Stimulated activated CD4-positive, alpha-beta T cell treated with anti-CD3 and anti-CD28 coated beads, Interleukin-12 subunit alpha, Interleukin-12 subunit beta, amount 100 ng/mL, for 24 hours (primary cell): Measurements from ENCODE around the gene RASD1.

ENCODE experiments used
- DNase-seq, 2 experiments: peaks; one replicate each; pipeline ENCODE4 v3.0.0-alpha.2; 2020; ENCODE audit warnings: low read depth in 2 of 2

Gene RASD1

GRCh38 chr17:17496189-17497064 lies at the start of gene RASD1:
TSS of gene RASD1 (minus strand) at chr17:17496395. CDS start at chr17:17496181, 214 bp downstream.
- peak; percentile 59 to 69 for DNase-seq

- DNase-seq = no peak
Measured at GRCh38 chr17:17545984-17546383, 49.8 kb upstream of the RASD1 start.

DNA sequence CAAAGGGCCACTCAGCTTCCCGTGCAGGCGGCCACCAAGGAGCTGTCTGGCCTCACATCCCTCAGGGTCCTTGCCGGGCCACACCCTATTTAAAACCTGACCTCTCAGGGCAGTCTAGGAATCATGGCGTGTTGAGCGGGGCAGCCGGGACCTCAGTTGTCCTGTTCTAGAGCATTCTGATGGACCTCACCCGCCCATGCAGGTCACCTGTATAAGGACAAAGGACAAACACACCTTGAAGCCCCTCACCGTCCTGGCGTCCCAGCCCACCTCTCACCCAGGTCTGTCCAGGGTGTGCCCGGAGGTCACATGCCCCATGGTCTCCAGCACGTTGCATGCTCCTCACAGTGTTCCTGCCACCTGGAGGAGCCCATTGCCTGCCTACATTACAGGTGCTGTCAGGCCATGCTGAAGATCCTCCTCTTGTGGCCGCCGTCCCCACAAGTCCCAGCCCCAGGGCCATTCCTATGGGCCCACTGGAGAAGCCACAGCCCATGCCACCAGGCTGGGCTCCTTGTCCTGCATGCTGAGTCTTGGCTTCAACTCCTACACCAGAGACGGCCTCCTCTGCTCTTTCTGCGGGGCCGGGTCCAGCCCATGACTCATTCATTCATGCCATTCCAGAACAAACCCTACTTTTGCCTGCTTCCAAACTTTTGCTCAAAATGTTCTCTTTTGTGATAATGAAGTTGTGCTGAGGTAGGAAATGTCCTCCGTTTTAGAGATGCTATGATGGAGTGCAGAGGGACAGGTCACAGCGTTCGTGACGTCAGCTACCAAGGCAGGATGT lies 49.0 kb upstream of the RASD1 start:
- DNase-seq = no peak

DNA sequence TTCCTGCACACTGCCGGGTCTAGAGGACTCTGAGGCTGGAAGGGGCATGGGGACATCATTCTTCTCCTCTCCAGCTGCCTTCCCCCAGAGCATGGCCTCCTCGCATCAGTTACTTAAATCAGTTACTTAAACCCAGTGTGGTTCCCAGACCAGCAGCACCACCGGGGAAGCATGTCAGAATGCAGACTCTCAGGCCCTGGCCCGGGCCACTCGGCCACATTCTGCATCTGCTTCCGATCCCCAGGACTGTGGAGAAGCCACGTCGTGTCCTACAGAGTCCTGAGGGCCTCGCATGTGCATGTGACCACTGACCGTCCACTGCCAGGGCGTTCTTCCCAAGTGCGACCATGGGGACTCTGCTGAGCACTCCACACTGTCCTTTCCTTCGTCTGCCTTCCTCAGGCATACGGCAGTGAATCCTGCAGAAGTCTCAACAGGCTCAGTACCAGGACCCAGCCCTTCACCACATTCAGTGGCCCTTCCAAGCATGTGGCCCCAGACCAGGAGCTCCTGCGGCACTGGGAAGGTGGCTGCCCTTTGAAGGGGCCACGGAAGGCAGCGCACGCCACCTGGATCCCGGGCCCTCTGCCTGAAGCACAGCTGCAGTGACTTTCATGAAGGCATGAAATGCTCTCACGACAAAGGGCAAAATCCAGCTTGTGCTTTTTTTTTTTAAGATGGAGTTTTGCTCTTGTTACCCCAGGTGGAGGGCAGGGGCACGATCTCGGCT lies 46.9 kb upstream of the RASD1 start:
- no peak for DNase-seq

DNA sequence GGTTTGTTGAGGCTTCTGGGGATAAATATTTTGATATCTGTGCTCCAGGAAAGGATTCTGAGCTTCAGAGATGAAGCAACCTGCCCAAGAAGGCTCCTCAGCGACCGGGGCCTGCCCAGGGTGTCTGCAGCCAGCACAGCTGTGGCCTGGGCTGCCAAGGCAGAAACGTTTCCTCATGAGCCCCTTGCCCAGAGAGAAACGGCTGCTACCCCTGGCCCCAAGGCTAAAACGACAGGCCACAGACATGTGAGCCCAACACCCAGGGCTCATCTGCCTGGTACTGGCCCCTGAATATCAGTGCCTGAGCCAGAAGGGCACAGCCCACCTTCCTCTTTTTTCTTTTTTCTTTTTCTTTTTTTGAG lies 45.4 kb upstream of the RASD1 start:
- no peak for DNase-seq

GRCh38 chr17:17540935-17541639 lies 44.9 kb upstream of the RASD1 start:
- DNase-seq = no peak

GRCh38 chr17:17540278-17540906 lies 44.2 kb upstream of the RASD1 start:
- no peak for DNase-seq

DNA sequence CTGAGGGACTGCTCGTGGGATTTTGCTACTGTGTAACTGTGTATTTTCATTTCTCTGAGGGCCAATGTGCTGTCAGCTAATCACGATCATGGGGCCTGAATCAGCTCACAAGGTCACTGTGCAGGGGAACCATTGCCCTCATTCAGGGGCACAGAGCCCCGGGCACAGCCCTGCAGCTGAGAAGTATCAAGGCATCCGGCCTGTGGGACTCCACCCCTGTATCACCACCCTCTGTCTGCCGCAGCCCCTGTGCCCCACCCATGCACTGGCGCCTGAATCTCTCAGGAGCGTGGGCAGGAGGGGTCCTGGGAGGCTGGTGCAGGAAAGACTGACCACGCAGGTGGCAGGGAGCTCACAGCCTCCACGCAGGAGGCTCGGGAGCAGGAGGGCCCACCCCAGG lies 43.4 kb upstream of the RASD1 start:
- no peak for DNase-seq

GRCh38 chr17:17538417-17539391 lies 42.5 kb upstream of the RASD1 start:
- no peak for DNase-seq

DNA sequence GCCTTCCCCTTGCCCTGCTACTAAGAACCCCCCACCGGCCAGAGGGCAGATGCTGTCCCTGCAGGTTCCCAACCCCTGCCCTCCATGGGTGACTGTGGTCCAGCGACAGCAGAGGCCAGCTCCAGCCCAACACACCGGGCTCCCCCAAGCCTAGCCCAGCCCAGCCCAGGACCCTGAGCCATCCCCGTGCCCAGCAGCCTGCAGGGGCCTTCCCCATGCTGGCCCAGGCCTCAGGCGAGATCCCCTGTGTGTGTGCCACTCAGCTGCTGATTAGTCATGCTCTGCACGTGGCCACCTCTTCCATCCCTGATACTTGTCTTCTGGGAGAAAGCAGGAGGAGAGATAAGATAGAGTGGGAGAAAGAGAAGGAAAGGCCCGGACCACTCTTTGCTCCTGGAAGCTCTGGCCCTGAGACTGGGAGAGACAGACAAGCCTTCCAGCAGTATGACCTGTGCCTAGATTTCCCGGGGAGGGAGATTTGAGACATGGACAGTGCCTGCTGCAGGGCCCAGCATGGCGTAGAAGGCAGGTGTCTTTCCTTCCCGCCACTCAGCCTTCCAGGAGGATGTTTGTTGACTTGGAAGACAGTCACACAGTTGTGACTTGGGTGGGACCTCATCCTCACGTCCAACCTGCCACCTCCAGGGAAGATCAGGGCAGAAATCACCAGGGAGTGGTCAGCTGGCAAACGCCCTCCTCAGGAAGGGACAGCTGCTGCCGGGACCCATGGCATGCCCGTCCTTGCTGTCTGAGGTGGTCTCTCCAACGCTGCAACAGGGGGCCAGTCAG lies 41.3 kb upstream of the RASD1 start:
- DNase-seq = no peak

DNA sequence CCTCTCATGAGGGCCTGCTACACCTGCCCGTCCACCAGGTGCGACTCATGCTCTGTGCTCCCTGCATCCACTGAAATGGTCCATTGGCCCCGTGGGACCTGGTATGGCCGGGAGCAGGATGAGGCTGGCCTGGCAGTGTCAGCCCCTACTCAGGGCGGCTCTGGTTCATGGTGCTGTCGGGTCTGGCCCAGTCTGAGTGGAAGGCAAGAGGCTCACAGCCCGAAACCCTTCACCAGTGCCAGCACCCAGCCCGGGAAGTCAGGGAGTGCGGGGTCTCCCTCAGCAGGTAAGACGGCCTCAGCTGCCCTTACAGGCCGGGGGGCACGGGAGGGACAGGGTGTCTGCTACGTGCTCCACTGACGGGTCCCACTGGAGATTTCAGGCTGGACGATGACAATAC lies 40.5 kb upstream of the RASD1 start:
- DNase-seq = no peak

DNA sequence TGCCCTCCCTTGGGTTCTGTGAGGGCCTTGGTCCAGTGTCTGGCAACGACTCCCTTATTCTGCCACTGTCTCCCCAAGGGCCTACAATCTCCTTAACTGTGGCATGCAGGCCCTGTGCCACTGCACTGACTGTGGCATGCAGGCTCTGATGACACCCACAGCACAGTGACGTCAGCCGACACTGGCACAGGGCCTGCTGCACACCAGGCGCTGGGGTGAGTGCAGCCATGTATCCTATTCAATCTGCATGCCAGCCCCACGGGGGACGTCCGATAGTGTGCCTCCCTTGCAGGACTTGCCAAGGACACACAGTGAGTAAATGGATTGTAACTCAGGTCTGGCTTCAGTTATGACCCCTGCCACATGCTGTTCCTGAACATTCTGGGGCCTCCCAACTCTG lies 39.8 kb upstream of the RASD1 start:
- no peak for DNase-seq

DNA sequence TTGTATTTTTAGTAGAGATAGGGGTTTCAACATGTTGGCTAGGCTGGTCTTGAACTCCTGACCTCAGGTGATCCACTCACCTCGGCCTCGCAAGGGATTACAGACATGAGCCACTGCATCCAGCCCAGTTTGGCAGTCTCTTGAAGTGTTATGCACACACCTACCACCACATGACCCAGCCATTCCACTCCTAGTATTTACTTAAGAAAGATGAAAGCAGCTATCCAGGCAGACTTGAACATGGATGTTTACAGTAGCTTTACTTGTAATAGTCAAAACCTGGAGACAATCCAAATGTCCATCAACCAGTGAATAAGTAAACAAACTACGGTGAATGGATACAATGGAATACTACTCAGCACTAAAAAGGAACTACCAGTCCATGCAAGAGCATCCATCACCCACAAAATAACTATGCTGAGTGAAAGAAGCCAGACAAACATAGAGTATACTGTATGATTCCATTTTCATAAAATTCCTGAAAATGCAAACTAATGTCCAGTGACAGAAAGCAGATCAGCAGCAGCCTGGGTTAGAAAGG lies 37.8 kb upstream of the RASD1 start:
- no peak for DNase-seq

- DNase-seq = no peak
Measured at GRCh38 chr17:17532991-17533390, 36.8 kb upstream of the RASD1 start.

- no peak for DNase-seq
Measured at GRCh38 chr17:17531156-17531555, 35.0 kb upstream of the RASD1 start.

DNA sequence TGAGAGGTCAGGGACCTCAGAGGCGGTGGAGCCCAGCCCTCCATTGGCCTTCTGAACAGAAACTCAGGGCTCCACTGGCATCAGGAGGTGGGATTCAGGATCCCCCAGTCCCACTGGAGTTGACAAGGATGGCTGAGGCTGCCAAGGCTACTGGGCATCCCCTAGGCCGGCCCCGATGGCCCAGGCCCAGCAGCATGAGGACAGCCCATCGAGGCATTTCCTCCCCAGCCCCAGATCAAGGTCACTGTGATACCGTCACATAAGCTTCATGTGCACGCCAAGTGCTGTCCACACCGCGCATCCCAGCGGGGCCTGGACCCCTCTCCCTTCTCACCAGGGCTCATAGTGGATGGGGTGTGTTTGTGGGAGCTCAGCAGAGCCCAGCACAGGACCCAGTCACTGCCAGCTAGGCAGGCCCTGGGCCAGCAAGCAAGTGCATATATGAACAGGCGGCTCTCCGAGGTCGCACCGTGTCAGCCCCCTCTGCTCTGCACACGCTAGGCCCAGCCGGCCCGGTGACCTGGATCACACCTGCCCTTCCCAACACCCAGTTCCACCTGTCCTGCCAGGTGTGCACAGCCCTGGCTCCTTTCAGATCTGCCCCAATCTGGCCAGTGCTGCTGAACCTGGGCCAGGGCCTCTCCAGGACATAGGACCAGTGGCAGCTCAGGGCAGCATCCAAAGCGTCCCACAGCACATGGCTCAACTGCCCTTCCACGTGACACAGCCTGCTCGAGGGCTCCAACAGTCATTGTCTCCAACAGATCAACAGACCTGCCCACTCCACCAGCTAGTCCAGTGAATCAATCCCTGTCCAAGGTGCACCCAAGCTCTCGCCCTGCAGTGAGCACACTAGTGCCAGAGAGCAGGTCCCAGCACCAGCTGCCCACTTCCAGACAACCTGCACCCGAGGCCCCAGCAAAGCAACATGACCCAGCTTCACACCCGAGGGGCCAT lies 32.8 kb upstream of the RASD1 start:
- DNase-seq = no peak

- no peak for DNase-seq
Measured at GRCh38 chr17:17527956-17528500, 31.8 kb upstream of the RASD1 start.
